Effector memory CD8-positive, alpha-beta T cell (primary cell): Measurements from ENCODE around the gene CHAD.
A peak's percentile ranks its signal among the peaks of the same experiment; 100 is the strongest.
"Not testable (repeated sequence)": the region's sequence is repeated elsewhere in the genome, so short reads cannot be mapped to it uniquely, and the experiment has no call there.

Experiments used
- ATAC-seq: fragments of 150-1000 bp; cut with Tn5 transposase; replicated peaks from 2 replicates; pipeline ENCODE4 v1.10.0; 2021; ENCODE audit warnings: mild to moderate bottlenecking, moderate library complexity
- DNase-seq, 3 experiments: peaks; one replicate each; pipeline ENCODE4 v3.0.0; 2021
- H3K27ac Mint-ChIP-seq, 2 donors: one replicate each; pipeline ENCODE4 v1.8.0; 2022; ENCODE audit warnings: mild to moderate bottlenecking in 2 of 2, mixed read lengths in 2 of 2, moderate library complexity in 2 of 2
- H3K27me3 Mint-ChIP-seq, 2 donors: one replicate each; pipeline ENCODE4 v1.8.0; 2022; ENCODE audit warnings: mixed read lengths in 2 of 2
- H3K36me3 Mint-ChIP-seq: one replicate; pipeline ENCODE4 v1.8.0; 2022; ENCODE audit warnings: mild to moderate bottlenecking, moderate library complexity, mixed read lengths; ENCODE audit not compliant: insufficient read depth
- H3K4me1 Mint-ChIP-seq, 2 donors: one replicate each; pipeline ENCODE4 v1.8.0; 2022; ENCODE audit warnings: low read depth in 2 of 2, mixed read lengths in 2 of 2
- H3K4me3 Mint-ChIP-seq, 2 donors: one replicate each; pipeline ENCODE4 v1.8.0; 2022; ENCODE audit warnings: mild to moderate bottlenecking in 2 of 2, mixed read lengths in 2 of 2, moderate library complexity in 2 of 2
- H3K9me3 Mint-ChIP-seq, 2 donors: one replicate each; pipeline ENCODE4 v1.8.0; 2022; ENCODE audit warnings: mixed read lengths in 2 of 2

The CHAD gene

GRCh38 chr17:50432125-50432762 lies 36.4 kb downstream of the CHAD start:
- H3K4me1 Mint-ChIP-seq, result peaks cover 6 to 15% of the 10 kb centered on the region in 2 donors
- H3K27me3 Mint-ChIP-seq, result no peaks in the 10 kb centered on the region
- no peak overlapping the region for H3K4me3 Mint-ChIP-seq
- no peak for ATAC-seq
- no peak overlapping the region for H3K27ac Mint-ChIP-seq
- H3K9me3 Mint-ChIP-seq, result no peaks in the 10 kb centered on the region
- peaks cover 5% of the 10 kb centered on the region for H3K36me3 Mint-ChIP-seq
- no peak for DNase-seq

- Mint-ChIP-seq H3K36me3 (peaks cover 8% of the 10 kb centered on the region), H3K4me1 (peaks cover 14 to 21% of the 10 kb centered on the region in 2 donors), H3K27ac (no peak overlapping the region), H3K27me3 (no peaks in the 10 kb centered on the region), H3K4me3 (no peak overlapping the region), H3K9me3 (no peaks in the 10 kb centered on the region)
- ATAC-seq (no peak), DNase-seq (no peak)
These were observed 37.7 kb downstream of the CHAD start for GRCh38 chr17:50430821-50431618.

GRCh38 chr17:50429793-50430192 lies 38.9 kb downstream of the CHAD start:
- Mint-ChIP-seq H3K27me3 (no peaks in the 10 kb centered on the region), H3K4me1 (peaks cover 17 to 28% of the 10 kb centered on the region in 2 donors), H3K27ac (peak overlapping the region in 1 of 2 donors; percentile 35), H3K9me3 (no peaks in the 10 kb centered on the region), H3K36me3 (peaks cover 8% of the 10 kb centered on the region), H3K4me3 (no peak overlapping the region)
- no peak for ATAC-seq
- DNase-seq, result no peak

GRCh38 chr17:50428831-50429424 lies 39.8 kb downstream of the CHAD start:
- peaks cover 17 to 22% of the 10 kb centered on the region in 2 donors for H3K4me1 Mint-ChIP-seq
- H3K27ac Mint-ChIP-seq, result peak overlapping the region in 1 of 2 donors; percentile 35
- ATAC-seq (no peak), DNase-seq (no peak)
- no peaks in the 10 kb centered on the region for H3K9me3 Mint-ChIP-seq
- no peaks in the 10 kb centered on the region for H3K27me3 Mint-ChIP-seq
- no peak overlapping the region for H3K4me3 Mint-ChIP-seq
- H3K36me3 Mint-ChIP-seq, result peaks cover 8% of the 10 kb centered on the region

GRCh38 chr17:50428126-50428525 lies 40.6 kb downstream of the CHAD start:
- DNase-seq, H3K27me3 Mint-ChIP-seq, ATAC-seq, H3K9me3 Mint-ChIP-seq, H3K4me3 Mint-ChIP-seq, H3K36me3 Mint-ChIP-seq: not testable (repeated sequence)
- peaks cover 17 to 22% of the 10 kb centered on the region in 2 donors for H3K4me1 Mint-ChIP-seq
- H3K27ac Mint-ChIP-seq, result peak overlapping the region in 1 of 2 donors; percentile 83

- no peaks in the 10 kb centered on the region for H3K27me3 Mint-ChIP-seq
- H3K9me3 Mint-ChIP-seq, result no peaks in the 10 kb centered on the region
- ATAC-seq (peak; percentile 36), DNase-seq (peak in 1 of 3 experiments; percentile 9)
- peak overlapping the region; percentile 83 to 89 for H3K27ac Mint-ChIP-seq
- peaks cover 17 to 22% of the 10 kb centered on the region in 2 donors for H3K4me1 Mint-ChIP-seq
- H3K36me3 Mint-ChIP-seq, result peaks cover 8% of the 10 kb centered on the region
- peak overlapping the region; percentile 87 to 89 for H3K4me3 Mint-ChIP-seq
These were observed 41.6 kb downstream of the CHAD start for GRCh38 chr17:50426814-50427787.

- Mint-ChIP-seq H3K9me3 (no peaks in the 10 kb centered on the region), H3K36me3 (peaks cover 11% of the 10 kb centered on the region), H3K4me1 (peaks cover 19 to 27% of the 10 kb centered on the region in 2 donors), H3K27me3 (no peaks in the 10 kb centered on the region), H3K27ac (peak overlapping the region; percentile 83 to 89), H3K4me3 (peak overlapping the region; percentile 87 to 89)
- DNase-seq, result peak in 1 of 3 experiments; percentile 3
- ATAC-seq, result no peak
These were observed 42.3 kb downstream of the CHAD start for GRCh38 chr17:50426472-50426782.

GRCh38 chr17:50425682-50426471 lies 42.8 kb downstream of the CHAD start, which contains the start of gene ACSF2:
ACSF2 (plus strand) TSS chr17:50426218; CDS start chr17:50426262, 44 bp downstream.
- ATAC-seq, result peak; percentile 89
- H3K36me3 Mint-ChIP-seq, result peaks cover 11% of the 10 kb centered on the region
- peaks cover 19 to 31% of the 10 kb centered on the region in 2 donors for H3K4me1 Mint-ChIP-seq
- H3K4me3 Mint-ChIP-seq, result peak within 1 kb of the TSS; percentile 87 to 89
- no peaks in the 10 kb centered on the region for H3K27me3 Mint-ChIP-seq
- peak; percentile 52 to 64 (median 59) for DNase-seq
- peak within 1 kb of the TSS; percentile 83 to 90 for H3K27ac Mint-ChIP-seq
- no peaks in the 10 kb centered on the region for H3K9me3 Mint-ChIP-seq

GRCh38 chr17:50424996-50425681 lies 43.5 kb downstream of the CHAD start:
- DNase-seq, result no peak
- H3K27me3 Mint-ChIP-seq, result no peaks in the 10 kb centered on the region

GRCh38 chr17:50424246-50424995 lies 44.3 kb downstream of the CHAD start:
- Mint-ChIP-seq H3K27me3 (no peaks in the 10 kb centered on the region), H3K36me3 (peaks cover 11% of the 10 kb centered on the region), H3K27ac (no peak overlapping the region), H3K4me3 (peak overlapping the region in 1 of 2 donors; percentile 89), H3K9me3 (no peaks in the 10 kb centered on the region), H3K4me1 (peaks cover 17 to 25% of the 10 kb centered on the region in 2 donors)
- ATAC-seq (no peak), DNase-seq (no peak)

More at GRCh38 chr17:50424996-50425681, 43.5 kb downstream of the CHAD start:
- Mint-ChIP-seq H3K9me3 (no peaks in the 10 kb centered on the region), H3K36me3 (peaks cover 11% of the 10 kb centered on the region), H3K4me1 (peaks cover 19 to 30% of the 10 kb centered on the region in 2 donors), H3K4me3 (peak overlapping the region; percentile 87 to 89), H3K27ac (peak overlapping the region; percentile 49 to 90)
- no peak for ATAC-seq

- Mint-ChIP-seq H3K4me3 (peak overlapping the region in 1 of 2 donors; percentile 22), H3K27me3 (no peaks in the 10 kb centered on the region), H3K9me3 (peaks cover 1 to 6% of the 10 kb centered on the region in 2 donors), H3K36me3 (peaks cover 11% of the 10 kb centered on the region), H3K27ac (peak overlapping the region in 1 of 2 donors; percentile 29), H3K4me1 (peaks cover 17 to 25% of the 10 kb centered on the region in 2 donors)
- DNase-seq (no peak), ATAC-seq (no peak)
These were observed 45.0 kb downstream of the CHAD start for GRCh38 chr17:50423553-50424159.
